Liver (tissue), 9 donors: ENCODE data around the gene DLL1. TPM values are rescaled to one million over a fixed set of nuclear protein-coding genes. Genes with fewer than 3 reads are reported as not detected.

ENCODE experiments used
- DNase-seq: peaks from one replicate; pipeline ENCODE4 v3.0.0-alpha.2; 2017; ENCODE audit warnings: low spot score
- H3K27ac ChIP-seq, 2 donors: one replicate each; pipeline ENCODE4 v1.7.0; 2013; ENCODE audit warnings: inconsistent platforms in 2 of 2, low read length in 2 of 2, control low read depth in 1 of 2, low read depth in 1 of 2, mild to moderate bottlenecking in 1 of 2
- H3K27me3 ChIP-seq, 4 donors: one replicate each; pipeline versions ENCODE4 v1.6.1 to v1.7.0; 2013; ENCODE audit warnings: low read length in 3 of 4, inconsistent platforms in 1 of 4, mild to moderate bottlenecking in 1 of 4, moderate library complexity in 1 of 4; ENCODE audit not compliant: control insufficient read depth in 4 of 4, insufficient read depth in 4 of 4
- H3K36me3 ChIP-seq, 4 donors: one replicate each; pipeline versions ENCODE4 v1.6.1 to v1.7.0; 2013; ENCODE audit warnings: low read length in 3 of 4, mild to moderate bottlenecking in 3 of 4, low read depth in 1 of 4, moderate library complexity in 1 of 4; ENCODE audit not compliant: control insufficient read depth in 4 of 4, insufficient read depth in 3 of 4
- H3K4me1 ChIP-seq, 4 donors: one replicate each; pipeline versions ENCODE4 v1.6.1 to v1.7.0; 2013; ENCODE audit warnings: low read length in 3 of 4, mild to moderate bottlenecking in 3 of 4, moderate library complexity in 1 of 4; ENCODE audit not compliant: control insufficient read depth in 4 of 4, insufficient read depth in 4 of 4
- H3K4me3 ChIP-seq, 3 donors: one replicate each; pipeline versions ENCODE4 v1.6.1 to v1.7.0; 2013; ENCODE audit warnings: low read length in 3 of 3, control low read depth in 1 of 3, low read depth in 1 of 3, mild to moderate bottlenecking in 1 of 3
- H3K9ac ChIP-seq, 2 donors: one replicate each; pipeline ENCODE4 v1.7.0; 2013; ENCODE audit warnings: low read length in 2 of 2, mild to moderate bottlenecking in 2 of 2, moderate library complexity in 2 of 2, control low read depth in 1 of 2, low read depth in 1 of 2
- H3K9me3 ChIP-seq, 4 donors: one replicate each; pipeline versions ENCODE4 v1.6.1 to v1.7.0; 2013; ENCODE audit warnings: low read length in 3 of 4; ENCODE audit not compliant: control insufficient read depth in 4 of 4
- EGR1 ChIP-seq, 2 donors: IDR thresholded peaks; 2 replicates each; pipeline ENCODE4 v1.6.1; 2016 to 2018; ENCODE audit warnings: antibody characterized with exemption in 2 of 2, low read depth in 2 of 2
- FOXA1 ChIP-seq: IDR thresholded peaks from 2 replicates; pipeline ENCODE4 v1.6.1; 2016; ENCODE audit warnings: antibody characterized with exemption
- FOXA2 ChIP-seq: IDR thresholded peaks from 2 replicates; pipeline ENCODE4 v1.6.1; 2016; ENCODE audit warnings: antibody characterized with exemption
- GABPA ChIP-seq, 2 donors: IDR thresholded peaks in 1 of 2; conservative IDR thresholded peaks in 1 of 2; 2 replicates each; pipeline ENCODE4 v1.6.1; 2016; ENCODE audit warnings: antibody characterized with exemption in 2 of 2, mild to moderate bottlenecking in 1 of 2, moderate library complexity in 1 of 2
- HNF4A ChIP-seq, 2 donors: conservative IDR thresholded peaks; 2 replicates each; pipeline ENCODE4 v1.6.1; 2016; ENCODE audit warnings: antibody characterized with exemption in 2 of 2, mild to moderate bottlenecking in 2 of 2
- HNF4G ChIP-seq: IDR thresholded peaks from 2 replicates; pipeline ENCODE4 v1.6.1; 2016; ENCODE audit warnings: antibody characterized with exemption
- JUND ChIP-seq, 2 donors: IDR thresholded peaks; 2 replicates each; pipeline ENCODE4 v1.6.1; 2016; ENCODE audit warnings: antibody characterized with exemption in 2 of 2
- NR2F2 ChIP-seq: IDR thresholded peaks from 2 replicates; pipeline ENCODE4 v1.6.1; 2016; ENCODE audit warnings: antibody characterized with exemption
- RAD21 ChIP-seq, 2 donors: IDR thresholded peaks; 2 replicates each; pipeline ENCODE4 v1.6.1; 2016; ENCODE audit warnings: antibody characterized with exemption in 2 of 2, mild to moderate bottlenecking in 2 of 2
- RXRA ChIP-seq, 2 donors: IDR thresholded peaks; 2 replicates each; pipeline ENCODE4 v1.6.1; 2017 to 2018; ENCODE audit warnings: antibody characterized with exemption in 2 of 2, mild to moderate bottlenecking in 1 of 2
- TAF1 ChIP-seq: conservative IDR thresholded peaks from 2 replicates; pipeline ENCODE4 v1.6.1; 2016; ENCODE audit warnings: antibody characterized with exemption, mild to moderate bottlenecking
- YY1 ChIP-seq: IDR thresholded peaks from 2 replicates; pipeline ENCODE4 v1.6.1; 2016; ENCODE audit warnings: antibody characterized with exemption, mild to moderate bottlenecking
- WGBS: extraction: QIAGEN DNeasy Blood & Tissue Kit; methylation state at CpG from one replicate; pipeline ENCODE4 v1.1.7; 2013; 5-methylcytosine and 5-hydroxymethylcytosine counted together
- polyA plus RNA-seq, 2 donors: library from polyadenylated mRNA; stranded (reverse) in 1 of 2; unstranded in 1 of 2; fragments of 200-250 nt in 1 of 2; fragments of >200 nt in 1 of 2; fragmentation: Nextera tagmentation in 1 of 2; extraction: Ambion mirVana in 1 of 2; gene quantifications; one replicate each; pipeline versions ENCODE4 v1.2.1 to v1.2.3, GENCODE V29; 2013 to 2015
- total RNA-seq, 2 donors: library from RNA; depleted of rRNA; stranded (reverse); fragments of >200 nt; gene quantifications; one replicate each; pipeline ENCODE4 v1.2.3, GENCODE V29; 2014
- TF ChIP-seq, protein P1 (sequence below): IDR thresholded peaks from 2 replicates; pipeline ENCODE4 v1.6.1; 2016; ENCODE audit warnings: antibody characterized with exemption, mild to moderate bottlenecking
- TF ChIP-seq, protein P2 (sequence below): IDR thresholded peaks from 2 replicates; pipeline ENCODE4 v1.6.1; 2016; ENCODE audit warnings: antibody characterized with exemption
- TF ChIP-seq, protein P3 (sequence below): IDR thresholded peaks from 2 replicates; pipeline ENCODE4 v1.6.1; 2016; ENCODE audit warnings: antibody characterized with exemption
- donor health status: healthy.
- donor health status: healthy.
- donor health status: healthy.
- donor health status: healthy.
- donor health status: healthy.

The DLL1 gene
- total and polyA plus RNA-seq, 4 donors: 1.0 to 2.3 (median 1.7) TPM

DNA sequence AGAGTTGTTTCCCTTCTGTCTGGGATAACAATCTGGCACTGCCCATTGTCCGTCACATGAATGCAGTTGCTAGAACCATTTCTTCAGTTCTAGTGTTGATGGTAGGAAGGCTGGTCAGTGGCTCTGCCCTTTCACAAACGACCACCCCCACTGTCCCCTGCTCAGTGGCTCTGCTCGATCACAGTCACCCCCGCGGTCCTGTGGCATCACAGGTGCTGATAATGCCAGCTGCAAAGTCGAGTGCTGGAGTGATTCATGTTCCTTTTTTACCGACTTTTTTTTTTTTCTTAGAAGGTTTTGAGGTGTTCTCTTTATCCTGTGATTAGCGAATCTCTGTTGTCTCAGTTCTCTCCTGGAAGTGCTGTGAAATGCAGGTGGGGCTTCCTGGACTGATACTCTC is 38.4 kb upstream of the DLL1 start (continued):
- TF ChIP-seq, protein P1, sequence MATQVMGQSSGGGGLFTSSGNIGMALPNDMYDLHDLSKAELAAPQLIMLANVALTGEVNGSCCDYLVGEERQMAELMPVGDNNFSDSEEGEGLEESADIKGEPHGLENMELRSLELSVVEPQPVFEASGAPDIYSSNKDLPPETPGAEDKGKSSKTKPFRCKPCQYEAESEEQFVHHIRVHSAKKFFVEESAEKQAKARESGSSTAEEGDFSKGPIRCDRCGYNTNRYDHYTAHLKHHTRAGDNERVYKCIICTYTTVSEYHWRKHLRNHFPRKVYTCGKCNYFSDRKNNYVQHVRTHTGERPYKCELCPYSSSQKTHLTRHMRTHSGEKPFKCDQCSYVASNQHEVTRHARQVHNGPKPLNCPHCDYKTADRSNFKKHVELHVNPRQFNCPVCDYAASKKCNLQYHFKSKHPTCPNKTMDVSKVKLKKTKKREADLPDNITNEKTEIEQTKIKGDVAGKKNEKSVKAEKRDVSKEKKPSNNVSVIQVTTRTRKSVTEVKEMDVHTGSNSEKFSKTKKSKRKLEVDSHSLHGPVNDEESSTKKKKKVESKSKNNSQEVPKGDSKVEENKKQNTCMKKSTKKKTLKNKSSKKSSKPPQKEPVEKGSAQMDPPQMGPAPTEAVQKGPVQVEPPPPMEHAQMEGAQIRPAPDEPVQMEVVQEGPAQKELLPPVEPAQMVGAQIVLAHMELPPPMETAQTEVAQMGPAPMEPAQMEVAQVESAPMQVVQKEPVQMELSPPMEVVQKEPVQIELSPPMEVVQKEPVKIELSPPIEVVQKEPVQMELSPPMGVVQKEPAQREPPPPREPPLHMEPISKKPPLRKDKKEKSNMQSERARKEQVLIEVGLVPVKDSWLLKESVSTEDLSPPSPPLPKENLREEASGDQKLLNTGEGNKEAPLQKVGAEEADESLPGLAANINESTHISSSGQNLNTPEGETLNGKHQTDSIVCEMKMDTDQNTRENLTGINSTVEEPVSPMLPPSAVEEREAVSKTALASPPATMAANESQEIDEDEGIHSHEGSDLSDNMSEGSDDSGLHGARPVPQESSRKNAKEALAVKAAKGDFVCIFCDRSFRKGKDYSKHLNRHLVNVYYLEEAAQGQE: no peak
- TF ChIP-seq HNF4G (no peak), YY1 (no peak), FOXA2 (no peak)

DNA sequence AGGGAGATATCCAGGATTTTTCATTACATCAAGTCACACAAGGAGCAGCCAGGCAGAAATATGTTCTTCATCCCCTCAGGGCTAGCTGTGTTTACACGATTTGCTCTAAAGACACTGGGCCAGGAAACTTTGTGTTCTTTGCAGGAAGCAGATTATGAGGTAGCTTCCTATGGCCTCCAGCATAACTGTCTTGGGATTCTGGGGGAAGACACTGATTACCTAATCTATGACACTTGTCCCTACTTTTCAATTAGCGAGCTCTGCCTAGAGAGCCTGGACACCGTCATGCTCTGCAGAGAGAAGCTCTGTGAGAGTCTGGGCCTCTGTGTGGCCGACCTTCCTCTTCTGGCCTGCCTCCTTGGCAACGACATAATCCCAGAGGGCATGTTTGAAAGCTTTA is 26.8 kb upstream of the DLL1 start:
- H3K4me3 ChIP-seq: no peak overlapping the region
- no peaks in the 10 kb centered on the region for H3K27me3 ChIP-seq
- TF ChIP-seq FOXA2 (no peak), EGR1 (IDR thresholded peaks at IDR 0.05; ENCODE audit: low read depth in 2 of 2) (no peak), GABPA (IDR thresholded peaks at IDR 0.05 in 1 of 2, conservative IDR thresholded peaks at IDR 0.05 in 1 of 2) (peak in 1 of 2 donors; percentile 26), RXRA (IDR thresholded peaks at IDR 0.05) (no peak)
- TF ChIP-seq, protein P1: no peak
- no peak for DNase-seq
- H3K9ac ChIP-seq: no peak overlapping the region
- H3K4me1 ChIP-seq: no peaks in the 10 kb centered on the region
- H3K36me3 ChIP-seq: peaks cover 0 to 11% (median 9%) of the 10 kb centered on the region in 4 donors
- no peaks in the 10 kb centered on the region for H3K9me3 ChIP-seq
- 80% methylated on average over 5 of the region's 5 CpGs for WGBS
- no peak overlapping the region for H3K27ac ChIP-seq

DNA sequence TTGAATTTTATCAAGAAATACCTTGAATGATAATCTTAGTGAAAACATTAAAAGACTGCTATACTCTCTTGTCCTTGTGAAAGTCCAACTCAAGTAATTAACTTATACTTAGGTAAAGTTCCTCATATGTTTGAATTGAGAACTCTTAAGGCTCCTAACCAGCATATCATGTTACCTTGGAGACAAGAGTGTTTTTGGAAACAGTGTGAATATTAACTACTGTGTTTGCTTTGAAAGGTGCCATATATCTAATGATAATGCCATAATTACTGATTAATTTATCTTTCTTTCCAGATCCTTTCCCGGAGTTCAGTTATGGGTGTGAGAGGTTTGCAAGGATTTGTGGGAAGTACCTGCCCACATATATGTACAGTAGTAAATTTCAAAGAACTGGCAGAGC is 26.2 kb upstream of the DLL1 start:
- peaks cover 0 to 11% (median 7%) of the 10 kb centered on the region in 4 donors for H3K36me3 ChIP-seq
- H3K4me1 ChIP-seq: no peaks in the 10 kb centered on the region

More for the DNA sequence above, 26.2 kb upstream of the DLL1 start:
- Histone ChIP-seq H3K27me3 (no peaks in the 10 kb centered on the region), H3K9ac (no peak overlapping the region), H3K9me3 (no peaks in the 10 kb centered on the region), H3K27ac (peak overlapping the region in 1 of 2 donors; percentile 34), H3K4me3 (no peak overlapping the region)
- no peak for DNase-seq
- no peak for TF ChIP-seq YY1
- no peak for TF ChIP-seq TAF1
- TF ChIP-seq RXRA (IDR thresholded peaks at IDR 0.05): no peak
- TF ChIP-seq, protein P1: no peak
- TF ChIP-seq JUND (IDR thresholded peaks at IDR 0.05): no peak
- TF ChIP-seq HNF4A (conservative IDR thresholded peaks at IDR 0.05): no peak
- TF ChIP-seq, protein P2, sequence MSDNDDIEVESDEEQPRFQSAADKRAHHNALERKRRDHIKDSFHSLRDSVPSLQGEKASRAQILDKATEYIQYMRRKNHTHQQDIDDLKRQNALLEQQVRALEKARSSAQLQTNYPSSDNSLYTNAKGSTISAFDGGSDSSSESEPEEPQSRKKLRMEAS: no peak
- TF ChIP-seq FOXA1: no peak
- TF ChIP-seq RAD21 (IDR thresholded peaks at IDR 0.05): no peak
- no peak for TF ChIP-seq HNF4G
- TF ChIP-seq FOXA2: no peak
- TF ChIP-seq, protein P3, sequence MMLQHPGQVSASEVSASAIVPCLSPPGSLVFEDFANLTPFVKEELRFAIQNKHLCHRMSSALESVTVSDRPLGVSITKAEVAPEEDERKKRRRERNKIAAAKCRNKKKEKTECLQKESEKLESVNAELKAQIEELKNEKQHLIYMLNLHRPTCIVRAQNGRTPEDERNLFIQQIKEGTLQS: no peak
- TF ChIP-seq EGR1 (IDR thresholded peaks at IDR 0.05; ENCODE audit: low read depth in 2 of 2): no peak
- TF ChIP-seq GABPA (IDR thresholded peaks at IDR 0.05 in 1 of 2, conservative IDR thresholded peaks at IDR 0.05 in 1 of 2): no peak
- no peak for TF ChIP-seq NR2F2
- 81% methylated on average over 1 of the region's 1 CpG for WGBS
